Prostate gland (tissue), 2 donors: ENCODE measurements around the gene TNFSF10.

Source experiments
- CTCF ChIP-seq, 4 experiments: fragments of 200-600 bp in 2 of 4; fragments of 450-650 bp in 2 of 4; sonication (generic) in 2 of 4; IDR thresholded peaks; 1 replicate in 3 of 4; 2 replicates in 1 of 4; pipeline ENCODE4 v1.5.1; 2016 to 2019; ENCODE audit warnings: antibody characterized with exemption in 4 of 4, mild to moderate bottlenecking in 2 of 4, moderate library complexity in 2 of 4
- POLR2A ChIP-seq: fragments of 450-650 bp; IDR thresholded peaks from one replicate; pipeline ENCODE4 v1.6.1; 2016; ENCODE audit warnings: antibody characterized with exemption, mild to moderate bottlenecking

DNA sequence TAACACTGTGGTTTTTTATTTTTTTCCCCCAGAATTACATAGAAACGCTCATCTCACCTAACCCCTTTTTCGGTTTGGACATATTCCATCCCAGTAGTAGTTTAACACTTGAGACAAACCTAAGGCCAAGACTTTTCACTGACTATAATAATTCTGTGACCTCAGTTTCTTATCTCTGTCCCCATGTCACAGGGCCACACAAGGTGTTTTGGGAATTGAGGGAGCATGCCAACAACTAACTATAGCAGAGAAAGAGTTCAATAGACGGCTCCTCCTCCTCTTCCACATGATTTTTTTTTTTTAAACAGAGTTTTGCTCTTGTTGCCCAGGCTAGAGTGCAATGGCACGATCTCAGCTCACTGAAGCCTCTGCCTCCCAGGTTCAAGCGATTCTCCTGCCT lies 47.5 kb downstream of the TNFSF10 start:
- no peak for TF ChIP-seq CTCF (IDR thresholded peaks at IDR 0.05)
- TF ChIP-seq POLR2A, result no peak
